Loucy (cell line): ENCODE measurements around the gene CDH26.

Experiments used
- H2AFZ ChIP-seq: fragments of 200-600 bp; sonication (generic); 2 replicates; pipeline ENCODE4 v1.6.0; 2016; ENCODE audit warnings: antibody characterized with exemption, mild to moderate bottlenecking, low read length, moderate library complexity
- H3F3A ChIP-seq: fragments of 200-600 bp; 2 replicates; pipeline ENCODE4 v1.6.0; 2016; ENCODE audit warnings: antibody characterized with exemption, low read depth, mild to moderate bottlenecking
- H3K27me3 ChIP-seq: fragments of 200-600 bp; sonication (generic); 2 replicates; pipeline ENCODE4 v1.6.1; 2014; ENCODE audit warnings: low read length, mild to moderate bottlenecking; ENCODE audit not compliant: insufficient read depth, poor library complexity, severe bottlenecking
- H3K36me3 ChIP-seq: fragments of 200-600 bp; sonication (generic); 2 replicates; pipeline ENCODE4 v1.6.1; 2016; ENCODE audit warnings: low read length; ENCODE audit not compliant: insufficient read depth
- H3K4me1 ChIP-seq: fragments of 200-600 bp; sonication (generic); 2 replicates; pipeline ENCODE4 v1.5.1; 2014; ENCODE audit warnings: low read length, mild to moderate bottlenecking; ENCODE audit not compliant: insufficient read depth, poor library complexity, severe bottlenecking
- H3K4me2 ChIP-seq: fragments of 200-600 bp; sonication (generic); 2 replicates; pipeline ENCODE4 v1.6.0; 2014; ENCODE audit warnings: antibody characterized with exemption, low read length, low read depth, mild to moderate bottlenecking; ENCODE audit not compliant: poor library complexity, severe bottlenecking
- H3K4me3 ChIP-seq: fragments of 200-600 bp; sonication (generic); 2 replicates; pipeline ENCODE4 v1.5.1; 2014; ENCODE audit warnings: low read length, mild to moderate bottlenecking, mixed read lengths; ENCODE audit not compliant: poor library complexity, severe bottlenecking
- H3K79me2 ChIP-seq: fragments of 200-600 bp; sonication (generic); 2 replicates; pipeline ENCODE4 v1.6.1; 2014; ENCODE audit warnings: low read length; ENCODE audit not compliant: insufficient read depth
- H3K9ac ChIP-seq: fragments of 200-600 bp; sonication (generic); 2 replicates; pipeline ENCODE4 v1.6.0; 2014; ENCODE audit warnings: mild to moderate bottlenecking, low read depth, low read length, moderate library complexity; ENCODE audit not compliant: poor library complexity, severe bottlenecking
- H3K9me2 ChIP-seq: fragments of 200-600 bp; sonication (generic); replicated peaks from 2 replicates; pipeline ENCODE4 v1.6.1; 2016; ENCODE audit warnings: low read depth, low read length, mixed read lengths
- H3K9me3 ChIP-seq: fragments of 200-600 bp; sonication (generic); 2 replicates; pipeline ENCODE4 v1.6.1; 2014; ENCODE audit warnings: mild to moderate bottlenecking, antibody characterized with exemption, low read length, low read depth; ENCODE audit not compliant: insufficient read depth
- H4K20me1 ChIP-seq: fragments of 200-600 bp; sonication (generic); 2 replicates; pipeline ENCODE4 v1.6.0; 2014; ENCODE audit warnings: antibody characterized with exemption, low read length, mild to moderate bottlenecking; ENCODE audit not compliant: insufficient read depth, poor library complexity, severe bottlenecking
- EZH2phosphoT487 ChIP-seq: fragments of 200-600 bp; IDR thresholded peaks from 2 replicates; pipeline ENCODE4 v1.6.1; 2018; ENCODE audit warnings: antibody characterized with exemption, mild to moderate bottlenecking, moderate library complexity, borderline replicate concordance
- TF ChIP-seq, protein P1 (sequence below): fragments of 200-600 bp; sonication (generic); conservative IDR thresholded peaks from 2 replicates; pipeline ENCODE4 v1.5.1; 2014; ENCODE audit warnings: mild to moderate bottlenecking, antibody characterized with exemption, low read length

Gene CDH26

DNA sequence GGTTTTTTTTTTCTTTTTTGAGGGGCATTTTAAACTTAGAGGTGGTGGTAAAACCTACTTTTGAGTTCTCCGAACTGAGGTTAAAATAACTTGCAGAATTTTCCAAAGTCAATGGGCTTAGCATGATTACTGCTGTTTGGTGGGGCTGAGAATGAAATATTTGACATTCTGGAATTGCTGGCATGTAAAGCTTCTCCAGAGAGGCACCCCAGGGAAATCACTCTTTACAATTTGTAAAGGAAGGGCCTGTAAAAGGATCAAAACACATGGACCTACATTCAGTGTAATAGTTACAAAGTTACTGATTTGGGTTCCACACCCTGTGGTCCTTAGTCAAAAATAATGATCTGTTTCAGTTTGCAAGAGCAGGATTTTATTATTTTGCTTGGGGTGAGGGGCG, 12.5 kb upstream of the CDH26 start:
- Histone ChIP-seq H3K4me3 (no peak overlapping the region), H3K27me3 (no peaks in the 10 kb centered on the region), H3K79me2 (peaks cover 24% of the 10 kb centered on the region), H4K20me1 (no peaks in the 10 kb centered on the region), H3K4me2 (no peak overlapping the region), H3K36me3 (peaks cover 20% of the 10 kb centered on the region; the same call in 1 of the 2 replicates), H2AFZ (no peak overlapping the region), H3K9ac (peak overlapping the region; percentile 7), H3K4me1 (peaks cover 35% of the 10 kb centered on the region), H3K9me2 (no peaks in the 10 kb centered on the region), H3K9me3 (no peaks in the 10 kb centered on the region), H3F3A (no peaks in the 10 kb centered on the region)
- no peak for TF ChIP-seq EZH2phosphoT487
- TF ChIP-seq, protein P1, sequence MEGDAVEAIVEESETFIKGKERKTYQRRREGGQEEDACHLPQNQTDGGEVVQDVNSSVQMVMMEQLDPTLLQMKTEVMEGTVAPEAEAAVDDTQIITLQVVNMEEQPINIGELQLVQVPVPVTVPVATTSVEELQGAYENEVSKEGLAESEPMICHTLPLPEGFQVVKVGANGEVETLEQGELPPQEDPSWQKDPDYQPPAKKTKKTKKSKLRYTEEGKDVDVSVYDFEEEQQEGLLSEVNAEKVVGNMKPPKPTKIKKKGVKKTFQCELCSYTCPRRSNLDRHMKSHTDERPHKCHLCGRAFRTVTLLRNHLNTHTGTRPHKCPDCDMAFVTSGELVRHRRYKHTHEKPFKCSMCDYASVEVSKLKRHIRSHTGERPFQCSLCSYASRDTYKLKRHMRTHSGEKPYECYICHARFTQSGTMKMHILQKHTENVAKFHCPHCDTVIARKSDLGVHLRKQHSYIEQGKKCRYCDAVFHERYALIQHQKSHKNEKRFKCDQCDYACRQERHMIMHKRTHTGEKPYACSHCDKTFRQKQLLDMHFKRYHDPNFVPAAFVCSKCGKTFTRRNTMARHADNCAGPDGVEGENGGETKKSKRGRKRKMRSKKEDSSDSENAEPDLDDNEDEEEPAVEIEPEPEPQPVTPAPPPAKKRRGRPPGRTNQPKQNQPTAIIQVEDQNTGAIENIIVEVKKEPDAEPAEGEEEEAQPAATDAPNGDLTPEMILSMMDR = no peak

DNA sequence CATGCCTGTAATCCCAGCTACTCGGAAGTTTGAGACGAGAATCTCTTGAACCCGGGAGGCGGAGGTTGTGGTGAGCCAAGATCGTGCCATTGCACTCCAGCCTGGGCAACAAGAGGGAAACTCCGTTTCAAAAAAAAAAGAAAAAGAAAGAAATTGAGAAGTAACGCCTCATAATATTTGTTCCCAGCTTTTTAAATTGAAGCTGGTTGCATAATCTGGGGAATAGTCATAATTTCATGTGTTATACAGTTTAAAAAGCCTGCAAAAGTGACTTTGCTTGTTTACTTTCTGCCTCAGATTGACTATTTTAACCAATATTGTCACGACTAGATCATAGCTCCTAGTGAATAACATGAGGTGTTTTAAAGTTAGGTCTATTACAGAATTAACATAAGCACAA, 10.8 kb upstream of the CDH26 start:
- Histone ChIP-seq H2AFZ (no peak overlapping the region), H3K4me3 (no peak overlapping the region), H3K9me3 (no peaks in the 10 kb centered on the region), H3K36me3 (peaks cover 20% of the 10 kb centered on the region; the same call in 1 of the 2 replicates), H3F3A (no peaks in the 10 kb centered on the region), H3K4me1 (peaks cover 22% of the 10 kb centered on the region), H3K9me2 (no peaks in the 10 kb centered on the region), H3K9ac (no peak overlapping the region), H3K4me2 (no peak overlapping the region), H3K27me3 (no peaks in the 10 kb centered on the region), H3K79me2 (peaks cover 8% of the 10 kb centered on the region), H4K20me1 (no peaks in the 10 kb centered on the region)
- TF ChIP-seq EZH2phosphoT487 = no peak
- TF ChIP-seq, protein P1 = no peak

- no peaks in the 10 kb centered on the region for H3K79me2 ChIP-seq
- no peaks in the 10 kb centered on the region for H3K9me3 ChIP-seq
- H2AFZ ChIP-seq = no peak overlapping the region
- peaks cover 13% of the 10 kb centered on the region for H3K4me1 ChIP-seq
- H4K20me1 ChIP-seq = no peaks in the 10 kb centered on the region
- H3K27me3 ChIP-seq = no peaks in the 10 kb centered on the region
- no peaks in the 10 kb centered on the region for H3K9me2 ChIP-seq
- H3K4me2 ChIP-seq = peak overlapping the region; percentile 61
- no peak overlapping the region for H3K4me3 ChIP-seq
- TF ChIP-seq EZH2phosphoT487 = no peak
- TF ChIP-seq, protein P1 = no peak
- peaks cover 13% of the 10 kb centered on the region; the same call in 1 of the 2 replicates for H3K36me3 ChIP-seq
- no peak overlapping the region for H3K9ac ChIP-seq
- H3F3A ChIP-seq = no peaks in the 10 kb centered on the region
These were observed 10.0 kb upstream of the CDH26 start for GRCh38 chr20:59948212-59948611.
